Neural crest cell (in vitro differentiated cells): ENCODE measurements around the gene PEX19. TPM values are rescaled to one million over a fixed set of nuclear protein-coding genes. Genes with fewer than 3 reads are reported as not detected.

Source experiments
- DNase-seq: peaks from one replicate; pipeline ENCODE4 v3.0.0; 2021; ENCODE audit warnings: low read depth, mixed read lengths, low spot score
- H3K27ac Mint-ChIP-seq: one replicate; pipeline ENCODE4 v1.8.0; 2021; ENCODE audit warnings: mild to moderate bottlenecking, mixed read lengths; ENCODE audit not compliant: unreplicated experiment
- H3K27me3 Mint-ChIP-seq: 2 replicates; pipeline ENCODE4 v1.8.0; 2021; ENCODE audit warnings: low read depth, mild to moderate bottlenecking, mixed read lengths
- H3K36me3 Mint-ChIP-seq: 2 replicates; pipeline ENCODE4 v1.8.0; 2021; ENCODE audit warnings: low read depth, mild to moderate bottlenecking, mixed read lengths
- H3K4me1 Mint-ChIP-seq: 2 replicates; pipeline ENCODE4 v1.8.0; 2021; ENCODE audit warnings: mixed read lengths
- H3K4me3 Mint-ChIP-seq: one replicate; pipeline ENCODE4 v1.8.0; 2021; ENCODE audit warnings: mild to moderate bottlenecking, mixed read lengths
- H3K9me3 Mint-ChIP-seq: 2 replicates; pipeline ENCODE4 v1.8.0; 2021; ENCODE audit warnings: mixed read lengths
- total RNA-seq: library from RNA; stranded (reverse); gene quantifications from 2 replicates; pipeline ENCODE4 v1.2.1, GENCODE V29; 2021
- TF ChIP-seq, protein P1 (sequence below): fragments of 200-600 bp; sonication (generic); conservative IDR thresholded peaks from 2 replicates; pipeline ENCODE4 v1.5.0; 2021; ENCODE audit warnings: antibody characterized with exemption, mild to moderate bottlenecking

PEX19 gene
- total RNA-seq, 1 donor from 2014 or later = 85.5 TPM

DNA sequence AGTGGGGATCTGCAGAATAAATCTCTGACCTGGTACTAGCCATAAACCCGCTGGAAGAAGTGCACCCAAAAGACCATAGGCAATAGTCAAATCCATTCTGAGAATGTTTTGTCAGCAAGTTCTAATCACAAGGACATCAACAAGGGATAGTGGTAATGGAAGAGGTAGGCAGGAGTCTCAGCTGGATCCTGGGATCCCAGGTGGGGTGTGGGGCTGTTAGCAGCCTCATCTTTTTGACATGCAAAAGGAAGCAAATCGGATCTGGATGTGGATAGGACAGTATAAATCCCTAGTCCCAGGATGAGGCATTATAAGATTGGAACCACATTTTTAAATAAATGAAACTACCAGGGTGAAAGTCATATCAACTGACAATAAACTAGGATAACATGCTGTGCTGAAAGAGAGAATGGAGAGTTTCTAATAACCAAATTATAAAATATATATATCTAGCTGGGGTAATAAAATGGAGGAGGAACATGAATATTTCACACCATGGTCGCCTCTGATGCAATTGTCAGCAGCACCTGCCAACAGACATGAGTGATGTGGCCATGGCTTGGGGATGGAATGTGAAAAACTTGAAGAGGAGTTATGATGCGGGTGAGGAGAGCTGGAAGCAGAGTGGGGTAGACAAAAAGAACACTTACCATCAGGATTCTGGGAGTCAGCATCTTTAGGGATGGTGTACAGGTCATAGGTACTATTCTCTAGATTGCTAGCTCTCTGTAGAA lies 23.7 kb upstream of the PEX19 start:
- Mint-ChIP-seq H3K27me3 (no peaks in the 10 kb centered on the region), H3K27ac (no peak overlapping the region), H3K4me3 (no peak overlapping the region), H3K36me3 (peaks cover 25% of the 10 kb centered on the region), H3K9me3 (no peaks in the 10 kb centered on the region), H3K4me1 (no peaks in the 10 kb centered on the region)
- no peak for DNase-seq
- TF ChIP-seq, protein P1, sequence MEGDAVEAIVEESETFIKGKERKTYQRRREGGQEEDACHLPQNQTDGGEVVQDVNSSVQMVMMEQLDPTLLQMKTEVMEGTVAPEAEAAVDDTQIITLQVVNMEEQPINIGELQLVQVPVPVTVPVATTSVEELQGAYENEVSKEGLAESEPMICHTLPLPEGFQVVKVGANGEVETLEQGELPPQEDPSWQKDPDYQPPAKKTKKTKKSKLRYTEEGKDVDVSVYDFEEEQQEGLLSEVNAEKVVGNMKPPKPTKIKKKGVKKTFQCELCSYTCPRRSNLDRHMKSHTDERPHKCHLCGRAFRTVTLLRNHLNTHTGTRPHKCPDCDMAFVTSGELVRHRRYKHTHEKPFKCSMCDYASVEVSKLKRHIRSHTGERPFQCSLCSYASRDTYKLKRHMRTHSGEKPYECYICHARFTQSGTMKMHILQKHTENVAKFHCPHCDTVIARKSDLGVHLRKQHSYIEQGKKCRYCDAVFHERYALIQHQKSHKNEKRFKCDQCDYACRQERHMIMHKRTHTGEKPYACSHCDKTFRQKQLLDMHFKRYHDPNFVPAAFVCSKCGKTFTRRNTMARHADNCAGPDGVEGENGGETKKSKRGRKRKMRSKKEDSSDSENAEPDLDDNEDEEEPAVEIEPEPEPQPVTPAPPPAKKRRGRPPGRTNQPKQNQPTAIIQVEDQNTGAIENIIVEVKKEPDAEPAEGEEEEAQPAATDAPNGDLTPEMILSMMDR = no peak

DNA sequence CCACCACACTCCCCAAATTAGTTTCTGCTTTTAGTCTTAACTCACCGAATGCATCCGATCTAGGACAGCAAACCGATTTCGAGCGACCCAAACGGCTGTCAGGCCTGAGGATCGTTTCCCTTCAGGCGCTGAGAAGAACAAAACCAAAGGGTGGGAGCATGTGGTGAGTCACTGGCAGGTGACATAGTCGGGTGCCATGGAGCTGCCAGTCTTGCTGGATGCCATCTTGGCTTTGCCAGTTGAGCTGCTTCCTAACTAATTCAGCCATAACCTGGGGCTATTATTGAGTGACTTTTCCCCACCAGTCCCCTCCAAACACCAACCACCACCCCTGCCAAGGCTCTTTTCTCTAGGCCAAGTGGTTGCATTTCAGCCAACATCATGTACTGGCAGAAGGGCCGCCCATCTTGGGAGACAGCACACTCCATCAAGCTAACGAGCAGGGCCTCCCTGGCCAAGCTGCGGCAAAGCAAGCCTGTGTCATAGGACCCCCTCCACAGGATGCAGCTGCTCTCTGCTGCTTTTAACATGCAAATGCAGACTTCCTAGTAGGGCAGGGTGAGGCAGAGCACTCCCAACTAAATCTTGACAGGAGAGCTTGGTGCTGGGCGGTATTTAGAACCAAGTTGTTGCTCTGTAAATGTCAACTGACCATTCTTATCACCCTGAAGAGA lies 22.3 kb upstream of the PEX19 start:
- Mint-ChIP-seq H3K36me3 (peaks cover 20% of the 10 kb centered on the region), H3K4me1 (no peaks in the 10 kb centered on the region), H3K27ac (no peak overlapping the region), H3K27me3 (no peaks in the 10 kb centered on the region), H3K4me3 (no peak overlapping the region), H3K9me3 (no peaks in the 10 kb centered on the region)
- no peak for DNase-seq
- TF ChIP-seq, protein P1 = no peak

DNA sequence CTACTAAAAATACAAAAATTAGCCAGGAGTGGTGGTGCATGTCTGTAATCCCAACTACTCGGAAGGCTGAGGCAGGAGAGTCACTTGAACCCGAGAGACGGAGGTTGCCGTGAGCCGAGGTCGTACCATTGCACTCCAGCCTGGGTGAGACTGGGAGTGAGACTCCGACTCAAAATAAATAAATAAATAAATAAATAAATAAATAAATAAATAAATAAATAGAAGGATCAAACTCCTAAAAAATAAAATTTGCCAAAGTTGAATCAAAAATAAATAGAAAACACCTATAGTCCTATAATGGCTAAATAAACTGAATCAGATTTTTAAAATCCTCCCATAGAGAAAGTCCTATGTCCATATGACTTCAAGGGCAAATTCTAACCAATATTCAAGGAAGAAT lies 15.2 kb upstream of the PEX19 start:
- Mint-ChIP-seq H3K4me1 (no peaks in the 10 kb centered on the region), H3K36me3 (peaks cover 9% of the 10 kb centered on the region), H3K9me3 (no peaks in the 10 kb centered on the region), H3K27me3 (no peaks in the 10 kb centered on the region), H3K4me3 (no peak overlapping the region), H3K27ac (no peak overlapping the region)
- TF ChIP-seq, protein P1 = no peak
- no peak for DNase-seq

DNA sequence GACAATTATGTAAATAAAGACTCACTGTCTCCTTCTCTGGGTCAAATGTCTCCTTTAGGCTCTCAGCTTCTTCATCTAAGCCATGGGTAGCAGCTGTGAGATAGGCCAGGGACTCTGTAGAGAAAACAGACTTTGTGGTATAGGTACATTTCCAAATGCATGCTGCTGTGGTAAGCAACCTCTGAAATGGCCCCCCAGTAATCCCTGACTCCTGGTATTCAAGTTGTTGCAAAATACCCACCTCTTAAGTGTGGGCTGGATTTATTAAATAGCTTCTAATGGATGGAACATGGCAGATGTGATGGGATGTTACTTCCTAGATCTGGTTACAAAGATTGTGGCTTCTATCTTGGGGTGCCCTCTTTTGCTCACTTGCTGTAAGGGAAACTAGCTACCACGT lies 11.1 kb upstream of the PEX19 start:
- H3K9me3 Mint-ChIP-seq = no peaks in the 10 kb centered on the region
- peaks cover 24% of the 10 kb centered on the region for H3K36me3 Mint-ChIP-seq
- DNase-seq = no peak
- no peaks in the 10 kb centered on the region for H3K4me1 Mint-ChIP-seq
- TF ChIP-seq, protein P1 = no peak
- no peaks in the 10 kb centered on the region for H3K27me3 Mint-ChIP-seq
- no peak overlapping the region for H3K4me3 Mint-ChIP-seq
- H3K27ac Mint-ChIP-seq = no peak overlapping the region

DNA sequence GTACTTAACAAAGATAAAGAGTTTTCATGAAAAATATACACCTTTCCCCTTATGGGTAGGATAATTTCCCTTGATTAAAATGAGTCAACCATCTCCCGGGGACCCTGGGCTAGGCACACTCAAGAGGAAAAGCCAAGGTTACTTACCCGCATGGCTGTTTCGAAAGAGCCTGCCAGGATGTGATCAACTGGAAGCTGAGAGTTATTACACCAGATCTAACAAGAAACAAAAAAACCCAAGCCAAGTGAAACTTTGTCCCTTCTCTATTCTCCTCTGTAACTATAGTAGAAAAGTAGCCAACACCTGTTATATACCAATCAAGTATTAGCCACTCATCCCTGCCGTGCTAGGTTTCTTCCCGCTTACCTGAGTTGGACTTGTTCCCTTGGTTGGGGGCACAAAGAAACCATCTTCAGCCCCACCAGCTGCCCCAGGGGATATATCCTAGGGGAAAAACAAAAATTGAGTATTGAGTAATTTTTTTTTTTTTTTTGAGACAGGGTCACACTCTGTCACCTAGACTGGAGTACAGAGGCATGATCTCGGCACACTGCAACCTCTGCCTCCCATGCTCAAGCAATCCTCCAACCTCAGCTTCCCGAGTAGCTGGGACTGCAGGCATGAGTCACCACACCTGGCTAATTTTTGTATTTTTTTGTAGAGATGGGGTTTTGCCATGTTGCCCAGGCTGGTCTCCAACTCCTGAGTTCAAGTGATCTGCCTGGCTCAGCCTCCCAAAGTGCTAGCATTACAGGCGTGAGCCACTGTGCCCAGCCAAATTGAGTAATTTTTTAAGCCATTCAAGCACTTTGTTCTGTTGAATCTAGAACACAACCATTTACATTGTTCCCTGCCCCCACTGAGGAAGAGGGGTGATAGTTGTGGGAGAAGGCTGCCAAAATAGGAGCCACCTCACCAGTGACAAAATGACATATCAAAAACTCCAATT lies 8.4 kb upstream of the PEX19 start:
- no peak overlapping the region for H3K4me3 Mint-ChIP-seq
- H3K4me1 Mint-ChIP-seq = no peaks in the 10 kb centered on the region
- no peak for DNase-seq
- no peaks in the 10 kb centered on the region for H3K27me3 Mint-ChIP-seq
- no peaks in the 10 kb centered on the region for H3K9me3 Mint-ChIP-seq
- peaks cover 30% of the 10 kb centered on the region for H3K36me3 Mint-ChIP-seq
- H3K27ac Mint-ChIP-seq = peak overlapping the region; percentile 59
- TF ChIP-seq, protein P1 = no peak
